ENCODE measurements around the gene C1orf167.

Gene C1orf167

DNA sequence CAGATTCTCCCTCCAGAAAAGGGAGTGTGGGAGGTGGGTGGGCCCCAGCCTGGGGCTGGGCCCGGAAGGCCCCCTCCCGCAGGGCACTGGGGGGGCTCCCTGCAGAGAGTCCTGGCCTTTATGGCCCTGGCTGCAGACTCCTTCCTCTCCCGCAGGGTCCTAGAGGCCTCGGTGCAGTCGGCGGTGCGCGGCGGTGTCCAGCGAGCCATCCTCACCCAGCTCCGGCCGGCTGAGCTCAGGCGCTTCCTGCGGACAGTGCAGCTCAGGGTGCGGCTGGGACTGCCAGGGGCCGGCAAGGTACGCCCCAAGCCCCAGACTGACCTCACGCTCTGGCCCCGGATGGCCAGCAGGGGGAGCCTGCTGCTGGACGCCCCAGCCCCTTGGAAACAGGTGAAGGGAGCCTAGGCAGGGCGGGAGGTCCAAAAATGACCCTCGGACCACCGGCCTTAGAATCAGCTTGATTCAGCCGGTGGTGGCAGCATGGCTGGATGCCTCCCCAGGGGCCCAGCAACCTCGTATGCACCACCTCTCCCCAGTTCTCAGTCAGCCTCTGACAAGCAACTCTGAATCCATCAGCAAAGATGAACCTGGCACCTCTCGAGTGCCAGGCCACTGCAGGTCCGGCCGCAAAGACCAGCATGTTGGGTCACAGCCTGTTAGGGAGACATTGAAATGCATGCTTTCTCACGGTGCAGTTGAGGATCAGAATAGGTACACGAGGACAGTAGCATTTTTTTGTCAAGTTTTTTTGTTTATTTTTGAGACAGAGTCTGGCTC is 23.2 kb downstream of the C1orf167 start:
- DNase-seq (ENCODE audit: low spot score), result peak; percentile 80

DNA sequence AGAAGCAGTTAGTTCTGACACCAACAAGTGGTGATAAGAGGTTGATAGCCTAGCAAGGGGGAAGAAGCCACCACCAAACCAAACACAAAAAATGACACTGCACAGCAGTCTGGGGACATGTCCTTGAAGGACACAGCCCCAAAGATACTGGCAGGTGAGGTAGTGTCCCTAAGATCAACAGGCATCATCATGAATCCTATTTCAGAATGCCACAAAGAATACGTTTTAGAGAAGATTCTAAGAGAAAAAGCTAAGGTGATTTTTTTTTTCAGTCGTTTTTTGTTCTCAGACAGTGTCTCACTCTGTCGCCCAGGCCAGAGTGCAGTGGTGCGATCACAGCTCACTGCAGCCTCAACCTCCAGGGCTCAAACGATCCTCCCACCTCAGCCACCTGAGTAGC is 24.2 kb downstream of the C1orf167 start:
- no peak for DNase-seq (ENCODE audit: low spot score)

DNA sequence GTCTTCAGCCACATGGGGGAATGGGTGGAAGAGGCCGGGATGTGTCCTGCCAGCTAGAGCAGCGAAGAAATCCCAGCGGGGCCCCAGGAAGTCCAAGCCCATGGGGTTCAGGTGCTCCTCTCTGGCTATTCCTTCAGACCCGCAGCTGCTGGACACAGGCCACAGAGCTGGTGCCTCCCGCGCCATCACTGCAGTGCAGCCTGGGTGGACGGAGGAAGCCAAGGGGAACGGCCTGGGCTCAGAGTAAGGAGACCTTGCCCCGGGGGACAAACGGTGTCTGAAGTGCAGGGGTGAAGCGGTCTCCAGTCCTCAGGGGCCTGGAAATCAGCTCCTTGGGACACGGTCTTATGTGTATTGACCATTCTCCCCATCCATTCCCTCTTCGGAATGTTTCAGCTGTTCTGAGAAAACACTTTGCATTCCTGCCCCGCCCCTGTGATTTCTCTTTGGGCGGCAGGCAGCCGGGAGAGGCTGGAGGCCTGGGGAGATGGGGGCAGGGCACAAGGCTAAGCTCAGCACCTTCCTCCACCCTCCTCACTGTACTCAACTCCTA is 25.3 kb downstream of the C1orf167 start:
- peak; percentile 85 for DNase-seq (ENCODE audit: low spot score)

DNA sequence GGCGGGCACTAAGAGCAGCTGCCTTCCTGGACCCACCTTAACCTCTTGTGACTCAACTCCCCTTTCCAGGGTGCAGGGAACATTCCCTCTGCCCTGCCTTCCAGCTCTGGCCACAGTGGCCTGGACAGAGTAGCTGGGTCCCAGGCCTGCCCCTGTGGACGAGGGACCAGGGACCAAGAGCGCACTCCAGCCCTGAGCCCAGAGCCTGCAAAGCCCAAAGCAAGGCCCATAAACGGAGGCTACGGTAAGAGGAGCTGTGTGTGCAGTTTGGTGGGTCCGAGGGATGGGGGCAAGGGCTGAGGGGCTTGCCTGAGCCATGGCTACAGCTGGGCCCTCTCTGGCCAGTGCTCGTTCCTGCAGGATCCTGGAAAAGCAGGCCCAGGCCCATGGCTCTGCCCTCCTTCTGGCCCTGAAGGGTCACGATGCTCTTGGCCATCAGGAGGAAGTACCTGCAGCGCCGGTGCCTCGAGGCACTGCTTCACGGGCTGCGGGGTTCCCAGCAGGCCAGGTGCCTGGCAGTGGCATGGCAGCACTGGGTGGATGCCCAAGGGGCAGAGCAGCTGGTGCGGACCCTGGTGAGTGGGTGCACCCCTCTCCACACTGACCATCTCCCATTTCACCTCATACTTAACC is 25.9 kb downstream of the C1orf167 start:
- no peak for DNase-seq (ENCODE audit: low spot score)

DNA sequence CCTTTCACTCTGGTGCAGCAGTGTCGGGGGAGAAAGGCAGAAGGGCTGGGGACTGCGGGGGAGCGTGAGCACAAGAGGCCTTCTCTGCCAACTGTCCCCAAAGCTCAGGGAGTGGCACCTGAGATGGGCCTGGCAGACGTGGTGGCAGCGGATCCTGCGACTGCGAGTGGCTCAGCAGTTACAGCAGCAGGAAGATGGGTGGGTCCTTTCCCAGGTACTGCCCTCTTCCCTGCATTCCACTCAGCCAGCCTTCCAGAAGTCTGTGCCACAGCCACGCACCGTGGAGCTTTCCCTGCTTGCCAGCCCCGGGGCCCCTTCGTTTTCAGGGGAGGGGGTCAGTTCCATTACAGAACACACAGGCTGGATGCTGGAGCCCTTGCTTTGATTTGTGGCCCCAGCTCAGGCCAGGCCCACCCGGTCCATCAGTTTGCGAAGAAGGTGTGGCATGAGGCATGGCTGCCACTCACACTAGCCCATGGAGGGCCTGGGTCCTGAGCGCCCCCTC is 26.6 kb downstream of the C1orf167 start:
- no peak for DNase-seq (ENCODE audit: low spot score)

DNA sequence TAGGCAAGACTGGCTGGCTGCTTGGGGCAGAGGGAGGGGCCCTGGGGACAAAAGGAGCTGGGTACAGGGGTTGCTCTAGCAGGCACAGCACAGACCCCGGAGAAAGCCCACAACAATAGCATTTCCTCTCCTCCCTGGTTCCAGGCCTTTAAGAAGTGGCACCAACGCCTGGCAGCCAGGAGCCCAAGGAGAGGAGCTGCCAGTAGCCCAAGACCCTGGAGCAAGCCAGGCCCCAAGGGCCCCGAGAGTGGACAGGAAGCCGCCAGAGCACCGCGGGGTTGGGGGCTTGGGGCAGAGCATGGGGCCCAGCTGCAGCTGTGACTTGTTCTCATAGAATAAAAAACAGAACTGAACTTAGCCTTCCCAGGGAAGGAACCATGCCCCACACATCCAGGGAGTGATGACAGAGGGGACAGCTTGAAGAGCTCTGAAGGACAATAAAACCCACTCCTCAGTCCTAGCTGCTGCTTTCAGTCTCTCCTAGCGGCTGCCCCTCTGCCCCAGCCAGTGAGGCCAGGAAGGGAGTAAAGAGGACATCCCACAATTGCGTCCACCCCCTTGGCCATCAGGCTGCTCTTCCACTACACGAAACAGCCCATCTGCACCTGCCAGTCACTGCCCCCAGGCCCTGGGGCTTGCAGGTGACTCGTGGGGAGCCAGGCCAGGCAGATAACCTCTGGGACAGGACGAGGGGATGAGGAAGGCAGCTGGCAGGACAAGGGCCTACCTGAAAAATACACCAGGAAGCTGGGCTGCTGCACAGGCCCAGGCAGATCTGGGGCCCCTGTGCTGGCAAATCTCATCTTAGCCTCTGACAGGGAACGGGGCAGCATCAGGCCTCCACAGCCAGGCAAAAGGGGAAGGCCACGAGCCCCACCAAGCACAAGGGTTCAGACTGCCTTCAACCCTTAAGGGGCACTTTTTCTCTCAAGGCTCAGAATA is 27.4 kb downstream of the C1orf167 start:
- no peak for DNase-seq (ENCODE audit: low spot score)

DNA sequence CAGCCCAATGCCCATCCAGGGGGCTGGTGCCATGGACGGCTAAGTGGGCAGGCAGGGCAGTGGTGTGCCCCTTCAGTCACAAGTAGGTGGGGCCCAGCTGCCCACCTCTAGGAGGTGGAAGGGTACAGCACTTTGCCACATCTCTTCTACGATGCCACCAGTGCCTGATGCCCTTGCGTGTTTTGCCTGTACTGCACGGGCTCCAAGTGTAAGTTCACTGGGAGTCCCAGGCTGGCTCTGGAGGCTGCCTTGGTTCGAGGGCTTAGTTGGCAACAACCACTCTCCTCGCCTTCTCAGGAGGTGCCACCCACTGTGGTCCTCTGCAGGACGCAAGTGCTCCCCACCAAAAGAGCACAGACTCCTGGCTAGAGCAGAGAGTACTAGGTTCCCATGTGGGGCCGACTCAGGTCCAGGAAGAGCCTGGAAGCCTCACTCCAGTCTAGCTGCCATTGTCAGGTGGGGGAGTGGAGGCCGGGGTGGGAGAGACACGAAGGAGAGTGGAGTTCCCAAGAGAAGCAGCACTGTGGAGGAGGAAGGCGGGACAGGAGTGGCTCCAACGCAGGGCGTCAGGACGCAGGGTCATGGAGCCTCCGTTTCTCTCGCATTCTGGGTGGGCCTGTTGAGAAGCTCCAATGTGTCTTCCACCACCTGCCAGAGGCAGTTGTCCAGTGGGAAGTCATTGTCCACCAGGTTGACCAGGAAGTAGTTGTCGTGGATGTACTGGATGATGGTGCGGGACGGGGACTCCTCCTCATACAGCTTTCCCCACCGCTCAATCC is 28.3 kb downstream of the C1orf167 start:
- DNase-seq (ENCODE audit: low spot score), result no peak

DNA sequence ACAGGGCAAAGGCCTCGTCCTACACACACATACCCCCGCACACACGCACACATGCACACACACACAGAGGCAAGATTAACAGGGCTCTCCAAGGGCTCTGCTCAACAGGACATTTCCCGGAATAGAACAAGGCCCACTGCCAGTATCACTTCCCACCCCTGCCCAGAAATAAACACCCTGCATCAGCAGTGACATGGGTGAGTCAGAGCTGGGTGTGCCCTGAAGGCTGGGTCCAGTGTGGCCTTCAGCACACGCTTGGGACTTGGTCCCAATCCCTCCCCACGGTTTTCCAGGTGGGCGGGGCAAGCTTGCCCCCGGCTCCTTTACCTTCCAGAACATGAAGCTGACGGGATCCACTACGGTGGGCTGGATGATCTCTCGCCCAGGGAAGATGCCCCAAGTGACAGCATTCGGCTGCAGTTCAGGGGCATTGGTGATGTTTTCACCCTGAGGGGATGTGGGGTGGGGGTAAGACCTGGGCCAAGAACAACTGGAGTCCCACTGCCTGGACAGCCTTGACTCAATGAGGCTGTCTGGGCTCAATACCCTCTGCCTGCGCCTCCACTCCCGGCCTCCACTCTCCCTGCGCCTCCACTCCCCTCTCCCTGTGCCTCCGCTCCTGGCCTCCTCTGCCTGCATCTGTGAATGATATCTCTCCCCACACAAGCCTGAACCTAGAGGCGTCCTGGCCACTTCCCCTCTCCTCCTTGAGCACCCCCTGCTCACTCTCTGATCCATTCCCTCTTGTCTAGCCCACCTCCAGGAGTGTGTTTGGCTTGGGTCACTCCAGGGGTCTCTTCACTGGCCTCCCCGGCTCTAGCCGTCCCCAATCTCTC is 29.1 kb downstream of the C1orf167 start:
- DNase-seq (ENCODE audit: low spot score), result peak; percentile 96

DNA sequence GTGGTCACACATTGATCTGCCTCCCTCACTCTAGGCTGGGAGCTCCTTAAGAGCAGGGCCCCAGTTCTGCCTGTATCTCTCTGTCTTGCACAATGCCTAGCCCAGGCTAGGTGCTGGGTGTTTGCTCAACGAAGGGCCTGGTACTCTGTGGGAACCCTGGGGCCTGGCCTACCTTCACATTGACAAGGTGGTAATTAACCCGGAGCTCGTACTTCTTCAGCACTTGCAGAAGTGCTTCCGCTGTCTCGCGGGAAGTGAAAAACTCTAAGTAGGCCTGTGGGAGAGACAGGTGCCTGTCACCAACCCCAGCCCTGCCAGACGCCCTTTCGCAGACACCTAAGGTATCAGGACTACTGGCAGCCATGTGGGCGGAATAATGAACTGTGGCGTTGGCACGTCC is 30.1 kb downstream of the C1orf167 start:
- DNase-seq (ENCODE audit: low spot score), result no peak

DNA sequence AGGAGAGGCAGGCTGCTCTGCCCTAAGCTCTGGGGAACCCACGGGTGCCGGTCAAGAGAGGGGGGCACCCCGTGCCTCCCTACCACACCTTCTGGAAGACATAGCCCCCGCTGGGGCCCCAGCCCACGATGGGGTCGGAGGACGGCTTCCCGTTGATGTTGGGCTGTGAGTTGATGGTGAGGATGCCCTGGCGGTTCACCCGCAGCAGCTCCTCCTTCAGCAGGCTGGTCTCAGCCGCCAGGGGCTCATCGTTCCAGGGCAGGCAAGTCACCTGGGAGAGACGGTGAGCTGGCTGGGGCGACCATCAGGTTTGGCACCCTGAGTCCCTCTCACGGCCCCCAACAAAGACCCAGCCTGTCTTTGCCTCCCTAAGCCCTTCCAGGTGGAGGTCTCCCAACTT is 31.8 kb downstream of the C1orf167 start:
- no peak for DNase-seq (ENCODE audit: low spot score)

DNA sequence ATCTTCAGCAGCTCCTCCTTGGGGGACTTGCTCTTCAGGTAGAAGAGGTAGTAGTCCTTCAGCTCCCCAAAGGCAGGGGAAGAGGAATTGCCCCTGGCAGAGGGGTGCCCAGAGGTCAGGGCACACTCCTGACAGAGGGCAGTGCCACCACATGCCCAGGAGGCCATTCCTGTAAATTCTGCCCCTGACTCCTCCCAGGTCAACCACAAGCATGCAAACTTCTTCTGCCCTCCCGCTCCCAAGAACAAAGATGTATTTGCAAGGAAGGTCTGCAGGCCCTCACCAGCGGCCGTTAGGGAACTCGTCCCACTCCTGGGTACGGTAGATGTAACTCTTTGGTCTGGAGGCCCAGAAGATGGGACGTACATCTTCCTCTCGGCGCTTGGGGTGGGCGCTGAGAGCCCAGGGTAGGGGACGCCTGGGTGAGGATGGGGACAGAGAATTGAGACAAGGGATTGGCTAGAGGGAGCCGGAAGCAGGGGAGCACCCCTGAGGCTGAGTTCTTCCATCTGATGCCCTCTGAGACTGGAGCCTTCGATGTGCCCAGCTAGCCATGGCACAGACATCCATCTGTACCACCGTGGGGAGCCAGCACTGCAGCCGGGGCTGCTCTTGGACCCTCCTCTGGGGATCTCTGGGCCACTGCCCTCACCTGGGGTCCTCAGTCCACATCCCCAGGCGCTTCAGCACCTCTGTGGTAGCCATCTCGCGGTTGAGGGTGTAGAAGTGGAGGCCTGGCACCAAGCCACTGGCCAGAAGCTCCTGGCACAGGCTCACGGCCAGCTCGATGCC is 32.6 kb downstream of the C1orf167 start:
- no peak for DNase-seq (ENCODE audit: low spot score)

DNA sequence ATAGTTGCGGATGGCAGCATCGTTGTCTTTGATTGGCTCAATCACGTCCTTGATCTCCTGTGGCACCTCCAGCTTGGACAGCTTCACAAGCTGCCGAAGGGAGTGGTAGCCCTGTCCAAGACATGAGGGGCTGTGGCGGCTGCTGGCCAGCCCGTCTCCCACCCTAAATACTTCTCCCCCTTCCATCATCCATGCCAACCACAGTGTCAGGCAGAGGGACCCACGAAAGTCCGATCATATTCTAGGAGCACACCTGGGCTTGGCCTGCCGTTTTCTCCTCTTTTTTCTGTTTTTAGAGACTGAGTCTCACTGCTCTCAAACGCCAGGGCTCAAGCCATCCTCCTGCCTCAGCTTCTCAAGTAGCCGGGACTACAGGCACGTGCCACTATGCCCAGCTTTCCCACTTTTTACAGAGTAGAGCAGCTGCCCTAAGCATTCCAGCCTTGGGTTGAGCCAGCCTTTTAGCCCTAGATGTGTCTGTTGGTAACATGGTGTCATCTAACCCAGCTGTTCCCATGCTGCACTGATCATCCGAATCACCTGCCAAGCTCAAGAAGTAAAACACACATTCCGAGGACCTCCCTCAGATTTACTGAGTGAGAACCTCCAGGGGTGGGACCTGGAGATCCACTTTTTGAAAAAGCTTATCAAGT is 33.4 kb downstream of the C1orf167 start:
- DNase-seq (ENCODE audit: low spot score), result no peak

DNA sequence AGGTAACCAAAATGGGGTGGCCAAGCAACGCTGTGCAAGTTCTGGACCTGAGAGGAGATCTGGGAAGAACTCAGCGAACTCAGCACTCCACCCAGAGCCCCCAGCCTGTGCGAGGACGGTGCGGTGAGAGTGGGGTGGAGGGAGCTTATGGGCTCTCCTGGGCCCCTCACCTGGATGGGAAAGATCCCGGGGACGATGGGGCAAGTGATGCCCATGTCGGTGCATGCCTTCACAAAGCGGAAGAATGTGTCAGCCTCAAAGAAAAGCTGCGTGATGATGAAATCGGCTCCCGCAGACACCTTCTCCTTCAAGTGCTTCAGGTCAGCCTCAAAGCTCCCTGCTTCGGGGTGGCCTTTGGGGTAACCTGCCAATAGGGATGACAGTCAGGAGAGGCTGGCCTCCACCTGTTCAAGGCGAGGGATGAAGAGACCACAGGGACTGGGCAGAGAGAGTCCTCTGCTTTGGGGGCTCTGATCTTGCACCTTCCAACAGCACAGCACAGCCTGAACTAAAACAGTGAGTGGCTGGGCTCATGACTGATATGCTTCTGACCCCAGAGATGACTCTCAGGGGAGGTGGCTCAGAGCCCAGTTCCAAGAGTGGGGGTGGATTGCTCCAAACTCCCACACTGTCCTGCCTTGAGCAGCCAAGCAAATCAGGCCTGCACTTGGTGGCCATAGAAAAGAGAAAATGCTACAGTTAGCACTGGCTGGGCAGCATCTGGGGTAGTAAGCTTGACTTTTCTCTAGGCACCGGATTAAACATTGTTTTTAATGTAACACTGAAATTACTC is 34.2 kb downstream of the C1orf167 start:
- no peak for DNase-seq (ENCODE audit: low spot score)

DNA sequence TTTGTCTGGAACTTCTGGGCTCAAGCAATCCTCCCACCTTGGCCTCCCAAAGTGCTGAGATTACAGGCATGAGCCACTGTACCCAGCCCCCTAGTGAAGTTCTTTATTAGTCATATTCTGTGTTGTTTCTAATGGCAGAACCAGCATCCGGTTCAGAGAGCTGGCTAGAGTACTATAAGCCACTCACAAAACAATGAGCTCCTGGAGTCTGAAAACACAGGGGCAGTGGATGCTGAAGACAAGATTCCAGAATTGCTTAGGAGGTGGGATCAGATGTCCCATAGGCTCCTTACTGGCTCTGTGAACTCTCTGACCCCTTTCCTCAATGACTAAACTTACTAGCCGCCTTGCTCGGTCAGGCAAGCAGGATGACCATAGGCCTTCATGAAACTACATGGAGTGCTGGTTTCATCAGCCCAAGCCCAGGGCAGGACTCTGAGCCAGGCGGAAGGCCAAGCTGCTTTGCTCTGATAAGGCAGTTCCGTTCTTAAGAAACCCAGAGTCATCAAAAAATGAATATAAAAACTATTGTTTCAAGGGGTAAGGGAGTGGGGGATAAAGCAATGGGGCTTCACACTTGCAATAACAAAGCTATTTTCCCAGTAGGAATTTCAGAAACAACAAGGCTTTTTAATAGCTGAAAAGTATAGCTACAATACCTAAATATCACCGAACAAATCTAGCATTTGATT is 35.7 kb downstream of the C1orf167 start:
- no peak for DNase-seq (ENCODE audit: low spot score)

DNA sequence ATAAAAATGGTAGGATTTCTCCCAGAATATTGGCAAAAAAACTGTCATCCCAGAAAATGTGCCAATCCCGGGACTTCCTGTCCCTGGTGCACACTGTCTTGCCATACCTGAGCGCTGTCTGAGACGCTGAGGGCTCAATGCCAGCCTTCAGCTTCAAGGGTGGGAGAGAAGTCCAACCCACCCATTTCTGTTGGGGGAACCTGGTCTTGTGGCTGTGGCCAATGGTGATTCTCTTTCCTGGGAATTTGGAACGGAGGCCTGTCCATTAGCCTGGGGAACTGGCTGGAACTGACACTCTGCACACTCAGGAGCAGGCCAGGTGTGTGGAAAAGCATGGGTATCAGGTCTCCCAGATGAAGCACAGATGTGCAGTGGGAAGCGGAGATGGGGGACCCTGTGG is 37.1 kb downstream of the C1orf167 start:
- no peak for DNase-seq (ENCODE audit: low spot score)

DNA sequence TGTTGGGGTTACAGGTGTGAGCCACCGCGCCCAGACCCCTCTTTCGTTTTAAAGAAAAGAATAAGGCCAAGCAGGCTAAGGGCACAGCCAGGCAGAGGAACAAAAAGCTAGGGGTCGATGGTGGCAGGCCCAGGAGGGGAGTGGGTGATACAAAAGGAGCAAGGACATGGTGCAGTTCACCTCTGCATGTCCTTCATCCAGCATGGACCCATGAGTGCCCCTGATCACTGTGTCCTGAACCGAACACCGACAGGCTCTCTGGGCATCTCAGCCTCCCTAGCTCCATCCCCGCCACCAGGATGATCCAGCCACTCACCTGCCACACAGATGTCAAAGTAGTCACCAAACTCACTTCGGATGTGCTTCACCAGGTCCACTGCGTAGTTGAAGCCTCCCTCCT is 37.9 kb downstream of the C1orf167 start:
- no peak for DNase-seq (ENCODE audit: low spot score)

DNA sequence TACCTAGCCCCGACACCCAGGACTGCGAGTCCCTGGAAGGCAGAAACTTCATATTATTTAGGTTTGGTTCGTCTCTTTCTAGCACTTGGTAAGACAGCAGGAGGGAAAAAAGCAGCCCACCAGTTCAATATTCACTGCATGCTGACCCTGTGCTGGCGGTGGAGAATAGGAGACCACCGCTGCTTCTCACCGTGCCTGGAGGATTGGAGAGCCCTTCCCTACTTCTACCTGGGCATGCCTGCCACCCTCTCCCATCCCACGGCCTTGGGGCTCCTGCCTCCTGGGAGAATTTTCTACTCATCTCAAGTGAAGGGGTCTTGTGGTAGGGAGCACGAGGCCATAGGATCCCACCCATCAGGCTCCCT is 38.4 kb downstream of the C1orf167 start:
- no peak for DNase-seq (ENCODE audit: low spot score)
